Astrocyte (in vitro differentiated cells and primary cell): ENCODE results near the gene MTERF4. TPM values are rescaled to one million over a fixed set of nuclear protein-coding genes. Genes with fewer than 3 reads are reported as not detected.

Experiments
- DNase-seq: peaks from one replicate; pipeline ENCODE4 v3.0.0-alpha.2; 2010; ENCODE audit warnings: low read depth
- FAIRE-seq: peaks from 2 replicates; lab custom pipeline; 2011; peaks lifted over from hg19 to GRCh38; lab: Jason Lieb, UNC
- H2AFZ ChIP-seq: 2 replicates; pipeline ENCODE4 v1.6.0; 2012; ENCODE audit warnings: low read depth, low read length, inconsistent platforms
- H3K27ac ChIP-seq: 2 replicates; pipeline ENCODE4 v1.5.1; 2011; ENCODE audit warnings: low read depth, low read length, inconsistent platforms
- H3K27me3 ChIP-seq: 2 replicates; pipeline ENCODE4 v1.6.0; 2011; ENCODE audit warnings: low read length, inconsistent platforms; ENCODE audit not compliant: insufficient read depth
- H3K36me3 ChIP-seq: 2 replicates; pipeline ENCODE4 v1.5.1; 2011; ENCODE audit warnings: low read length, inconsistent platforms; ENCODE audit not compliant: insufficient read depth
- H3K4me1 ChIP-seq: 2 replicates; pipeline ENCODE4 v1.5.1; 2011; ENCODE audit warnings: low read length, inconsistent platforms; ENCODE audit not compliant: insufficient read depth
- H3K4me2 ChIP-seq: 2 replicates; pipeline ENCODE4 v1.6.0; 2012; ENCODE audit warnings: low read length, inconsistent platforms
- H3K4me3 ChIP-seq: 2 replicates; pipeline ENCODE4 v1.5.1; 2011; ENCODE audit warnings: low read depth, mild to moderate bottlenecking, low read length, inconsistent platforms; ENCODE audit not compliant: insufficient read depth
- H3K79me2 ChIP-seq: 2 replicates; pipeline ENCODE4 v1.6.0; 2012; ENCODE audit warnings: mild to moderate bottlenecking, low read length, inconsistent platforms; ENCODE audit not compliant: insufficient read depth
- H3K9ac ChIP-seq: 2 replicates; pipeline ENCODE4 v1.6.0; 2012; ENCODE audit warnings: mild to moderate bottlenecking, low read length, inconsistent platforms
- H3K9me3 ChIP-seq: 2 replicates; pipeline ENCODE4 v1.5.1; 2012; ENCODE audit warnings: low read depth, mild to moderate bottlenecking, low read length, inconsistent platforms; ENCODE audit not compliant: insufficient read depth
- H4K20me1 ChIP-seq: 2 replicates; pipeline ENCODE4 v1.6.0; 2012; ENCODE audit warnings: low read length, inconsistent platforms; ENCODE audit not compliant: insufficient read depth
- H3K27ac Mint-ChIP-seq: one replicate; pipeline ENCODE4 v1.8.0; 2021; ENCODE audit warnings: mild to moderate bottlenecking, mixed read lengths; ENCODE audit not compliant: unreplicated experiment
- H3K27me3 Mint-ChIP-seq: one replicate; pipeline ENCODE4 v1.8.0; 2021; ENCODE audit warnings: low read depth, mixed read lengths; ENCODE audit not compliant: unreplicated experiment
- H3K36me3 Mint-ChIP-seq: one replicate; pipeline ENCODE4 v1.8.0; 2021; ENCODE audit warnings: low read depth, mixed read lengths; ENCODE audit not compliant: unreplicated experiment
- H3K4me1 Mint-ChIP-seq: one replicate; pipeline ENCODE4 v1.8.0; 2021; ENCODE audit warnings: low read depth, mixed read lengths; ENCODE audit not compliant: unreplicated experiment
- H3K4me3 Mint-ChIP-seq: one replicate; pipeline ENCODE4 v1.8.0; 2021; ENCODE audit warnings: mild to moderate bottlenecking, moderate library complexity, mixed read lengths; ENCODE audit not compliant: unreplicated experiment
- H3K9me3 Mint-ChIP-seq: one replicate; pipeline ENCODE4 v1.8.0; 2021; ENCODE audit warnings: mild to moderate bottlenecking, mixed read lengths; ENCODE audit not compliant: unreplicated experiment
- EZH2 ChIP-seq: IDR thresholded peaks from 2 replicates; pipeline ENCODE4 v1.6.1; 2012; ENCODE audit warnings: mild to moderate bottlenecking, low read length, inconsistent platforms; ENCODE audit not compliant: insufficient read depth
- total RNA-seq: library from RNA; stranded (reverse); gene quantifications from 2 replicates; pipeline ENCODE4 v1.2.1, GENCODE V29; 2021
- TF ChIP-seq, protein P1 (sequence below): IDR thresholded peaks from 2 replicates; pipeline ENCODE4 v1.5.1; 2011; ENCODE audit warnings: low read depth, mild to moderate bottlenecking, inconsistent platforms, low read length, moderate library complexity; ENCODE audit not compliant: insufficient read depth

MTERF4 gene
- total RNA-seq, 1 donor from 2014 or later, result 26.3 TPM

DNA sequence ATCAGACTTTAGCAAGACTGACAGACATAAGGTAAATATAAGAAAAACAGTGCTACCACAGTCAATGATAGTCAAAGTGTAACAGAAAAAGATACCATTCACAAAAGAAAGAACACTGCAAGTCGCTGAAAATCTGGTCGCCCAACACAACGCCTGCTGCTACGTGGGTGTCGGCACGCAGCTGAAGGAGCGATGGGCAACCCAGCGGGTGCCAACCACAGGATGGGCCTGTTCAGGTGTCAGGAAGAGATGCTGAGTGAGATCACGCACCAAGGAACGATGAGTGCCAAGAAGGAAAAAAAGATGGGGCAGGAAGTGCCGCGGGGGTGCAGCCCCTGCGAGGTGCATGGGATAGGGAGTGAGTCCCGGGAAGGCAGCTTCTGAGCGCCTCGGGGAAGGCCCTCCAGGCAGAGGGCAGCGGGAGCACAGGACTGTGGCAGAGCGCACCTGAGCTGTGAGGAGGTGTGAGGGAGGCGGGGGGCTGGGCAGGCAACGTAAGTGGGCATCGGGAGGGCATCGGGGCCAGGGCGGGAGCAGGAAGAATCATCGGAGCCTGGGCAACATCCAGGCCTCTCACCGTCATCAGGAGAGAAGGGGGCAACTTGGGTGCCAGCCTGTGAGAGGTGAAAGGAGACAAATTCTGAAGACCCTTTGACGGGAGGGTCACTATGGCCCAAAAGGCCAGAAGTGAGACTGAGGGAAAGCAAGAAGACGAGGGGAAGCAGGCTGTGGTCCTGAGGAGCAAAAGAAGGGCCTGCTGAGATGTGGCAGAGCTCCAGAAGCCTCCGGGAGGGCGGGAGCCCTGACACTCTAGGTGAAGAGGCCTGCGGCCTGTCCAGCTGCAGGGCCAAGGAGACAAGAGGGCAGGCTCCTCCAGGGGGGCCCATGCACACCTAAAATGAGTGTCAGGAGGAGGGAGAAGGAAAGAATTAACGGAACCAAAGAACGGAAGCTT, 14.8 kb upstream of the MTERF4 start:
- H3K9me3 Mint-ChIP-seq, result peaks cover 3% of the 10 kb centered on the region
- peaks cover 1% of the 10 kb centered on the region for H3K36me3 Mint-ChIP-seq
- Histone ChIP-seq H3K36me3 (no peaks in the 10 kb centered on the region), H4K20me1 (no peaks in the 10 kb centered on the region), H3K4me2 (no peak overlapping the region), H3K9me3 (no peaks in the 10 kb centered on the region), H3K79me2 (no peaks in the 10 kb centered on the region), H3K9ac (no peak overlapping the region), H3K4me3 (no peak overlapping the region), H3K27me3 (no peaks in the 10 kb centered on the region), H2AFZ (no peak overlapping the region), H3K4me1 (no peaks in the 10 kb centered on the region), H3K27ac (no peak overlapping the region)
- DNase-seq, result no peak
- FAIRE-seq, result no peak
- H3K27ac Mint-ChIP-seq, result no peak overlapping the region
- H3K27me3 Mint-ChIP-seq, result no peaks in the 10 kb centered on the region
- H3K4me1 Mint-ChIP-seq, result no peaks in the 10 kb centered on the region
- TF ChIP-seq, protein P1, sequence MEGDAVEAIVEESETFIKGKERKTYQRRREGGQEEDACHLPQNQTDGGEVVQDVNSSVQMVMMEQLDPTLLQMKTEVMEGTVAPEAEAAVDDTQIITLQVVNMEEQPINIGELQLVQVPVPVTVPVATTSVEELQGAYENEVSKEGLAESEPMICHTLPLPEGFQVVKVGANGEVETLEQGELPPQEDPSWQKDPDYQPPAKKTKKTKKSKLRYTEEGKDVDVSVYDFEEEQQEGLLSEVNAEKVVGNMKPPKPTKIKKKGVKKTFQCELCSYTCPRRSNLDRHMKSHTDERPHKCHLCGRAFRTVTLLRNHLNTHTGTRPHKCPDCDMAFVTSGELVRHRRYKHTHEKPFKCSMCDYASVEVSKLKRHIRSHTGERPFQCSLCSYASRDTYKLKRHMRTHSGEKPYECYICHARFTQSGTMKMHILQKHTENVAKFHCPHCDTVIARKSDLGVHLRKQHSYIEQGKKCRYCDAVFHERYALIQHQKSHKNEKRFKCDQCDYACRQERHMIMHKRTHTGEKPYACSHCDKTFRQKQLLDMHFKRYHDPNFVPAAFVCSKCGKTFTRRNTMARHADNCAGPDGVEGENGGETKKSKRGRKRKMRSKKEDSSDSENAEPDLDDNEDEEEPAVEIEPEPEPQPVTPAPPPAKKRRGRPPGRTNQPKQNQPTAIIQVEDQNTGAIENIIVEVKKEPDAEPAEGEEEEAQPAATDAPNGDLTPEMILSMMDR, result no peak
- no peak for TF ChIP-seq EZH2
- no peak overlapping the region for H3K4me3 Mint-ChIP-seq

DNA sequence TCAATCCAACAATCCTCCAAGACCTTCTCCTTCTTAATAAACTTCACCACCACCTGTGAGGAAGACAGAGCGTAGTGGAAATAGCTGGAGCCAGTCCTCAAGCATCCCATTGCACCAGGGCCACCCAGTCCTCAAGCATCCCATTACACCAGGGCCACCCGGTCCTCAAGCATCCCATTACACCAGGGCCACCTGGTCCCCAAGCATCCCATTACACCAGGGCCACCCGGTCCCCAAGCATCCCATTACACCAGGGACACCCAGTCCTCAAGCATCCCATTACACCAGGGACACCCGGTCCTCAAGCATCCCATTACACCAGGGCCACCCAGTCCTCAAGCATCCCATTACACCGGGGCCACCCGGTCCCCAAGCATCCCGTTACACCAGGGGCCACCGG, 13.3 kb upstream of the MTERF4 start:
- no peaks in the 10 kb centered on the region for H3K4me1 Mint-ChIP-seq
- no peak overlapping the region for H3K27ac Mint-ChIP-seq
- no peak for TF ChIP-seq EZH2
- Histone ChIP-seq H4K20me1 (no peaks in the 10 kb centered on the region), H2AFZ (no peak overlapping the region), H3K27ac (no peak overlapping the region), H3K4me2 (no peak overlapping the region), H3K27me3 (no peaks in the 10 kb centered on the region), H3K79me2 (no peaks in the 10 kb centered on the region), H3K9me3 (no peaks in the 10 kb centered on the region), H3K36me3 (no peaks in the 10 kb centered on the region), H3K4me3 (no peak overlapping the region), H3K9ac (no peak overlapping the region), H3K4me1 (no peaks in the 10 kb centered on the region)
- H3K4me3 Mint-ChIP-seq, result no peak overlapping the region
- H3K9me3 Mint-ChIP-seq, result no peaks in the 10 kb centered on the region
- H3K27me3 Mint-ChIP-seq, result no peaks in the 10 kb centered on the region
- no peak for FAIRE-seq
- no peak for DNase-seq
- H3K36me3 Mint-ChIP-seq, result peaks cover 3% of the 10 kb centered on the region

DNA sequence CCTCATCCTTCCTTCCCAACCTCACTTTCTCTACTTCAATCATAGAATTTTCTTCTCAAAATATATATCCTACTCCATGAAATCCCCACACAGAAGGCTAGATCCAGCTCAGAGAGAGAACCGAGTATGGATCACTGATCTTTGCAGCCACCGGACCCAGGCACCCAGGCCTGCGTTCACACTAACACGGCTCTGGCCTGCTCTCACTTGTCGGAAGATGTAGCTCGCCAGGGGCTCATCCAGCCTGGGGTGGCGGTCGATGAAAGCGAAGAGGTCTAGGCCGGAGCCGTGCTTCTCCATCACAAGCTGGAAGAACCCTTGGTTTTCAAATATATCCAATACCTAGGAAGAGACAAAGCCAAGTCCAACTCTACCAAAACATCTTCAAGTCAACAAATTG, 12.7 kb upstream of the MTERF4 start:
- Mint-ChIP-seq H3K9me3 (no peaks in the 10 kb centered on the region), H3K27ac (no peak overlapping the region), H3K4me3 (no peak overlapping the region), H3K27me3 (no peaks in the 10 kb centered on the region), H3K4me1 (no peaks in the 10 kb centered on the region), H3K36me3 (peaks cover 3% of the 10 kb centered on the region)
- Histone ChIP-seq H3K4me2 (no peak overlapping the region), H3K27me3 (no peaks in the 10 kb centered on the region), H3K27ac (no peak overlapping the region), H3K79me2 (no peaks in the 10 kb centered on the region), H4K20me1 (no peaks in the 10 kb centered on the region), H3K4me1 (no peaks in the 10 kb centered on the region), H3K4me3 (no peak overlapping the region), H3K36me3 (no peaks in the 10 kb centered on the region), H3K9ac (no peak overlapping the region), H2AFZ (no peak overlapping the region), H3K9me3 (no peaks in the 10 kb centered on the region)
- FAIRE-seq (no peak), DNase-seq (no peak)
- TF ChIP-seq, protein P1, result no peak
- TF ChIP-seq EZH2, result no peak
